Measurements from ENCODE around the gene CHST2. TPM values are rescaled to one million over a fixed set of nuclear protein-coding genes. Genes with fewer than 3 reads are reported as not detected.

Gene CHST2
- total and polyA plus RNA-seq, 2 donors (not counting 3 experiments of a cell fraction or from before 2014, with no cell fraction given) = 4.3 to 6.5 TPM

GRCh38 chr3:143152043-143152442 lies 32.5 kb downstream of the CHST2 start:
- no peak for FAIRE-seq
- intact Hi-C loops (cut with micrococcal nuclease) = no loop called here
- no peak overlapping the region for H3K27ac ChIP-seq (ENCODE audit: insufficient read depth, low read depth, low read length)

More at GRCh38 chr3:143152043-143152442, 32.5 kb downstream of the CHST2 start:
- CTCF ChIA-PET = no interaction called here
- DNase-seq (ENCODE audit: low read depth, low spot score) = no peak
- Histone ChIP-seq H3K4me2 (ENCODE audit: insufficient read depth, low read length) (no peak overlapping the region), H3K79me2 (ENCODE audit: control insufficient read depth, insufficient read depth, low read length) (no peaks in the 10 kb centered on the region), H3K4me1 (ENCODE audit: control insufficient read depth, extremely low read depth, insufficient read depth, low read length) (no peaks in the 10 kb centered on the region), H4K20me1 (replicated peaks; ENCODE audit: control insufficient read depth, extremely low read depth, insufficient read depth, low read length) (no peaks in the 10 kb centered on the region), H3K27me3 (ENCODE audit: control insufficient read depth in 2 of 2, insufficient read depth in 2 of 2, low read length in 2 of 2) (no peaks in the 10 kb centered on the region), H3K4me3 (replicated peaks in 1 of 3; ENCODE audit: insufficient read depth in 1 of 3, low read depth in 1 of 3, low read length in 3 of 3) (no peak overlapping the region), H3K36me3 (ENCODE audit: control insufficient read depth in 2 of 2, extremely low read depth in 1 of 2, insufficient read depth in 2 of 2, low read length in 2 of 2) (no peaks in the 10 kb centered on the region), H3K9me3 (replicated peaks; ENCODE audit: control insufficient read depth, insufficient read depth, low read length) (no peaks in the 10 kb centered on the region), H2AFZ (ENCODE audit: low read depth, low read length) (no peak overlapping the region), H3K9me1 (replicated peaks; ENCODE audit: control insufficient read depth, extremely low read depth, insufficient read depth, low read length) (no peaks in the 10 kb centered on the region), H3K9ac (replicated peaks; ENCODE audit: extremely low read depth, insufficient read depth, low read length) (no peak overlapping the region)
- BruUV-seq (replicated peaks) = no TSS peak
- POLR2A ChIA-PET = no interaction called here
- TF ChIP-seq MYC (IDR thresholded peaks at IDR 0.05; ENCODE audit: low read depth, low read length) = no peak
- no peak for TF ChIP-seq FOS (IDR thresholded peaks at IDR 0.05; ENCODE audit: borderline replicate concordance, insufficient read depth, low read length)
- no peak for TF ChIP-seq POLR2AphosphoS5 (IDR thresholded peaks at IDR 0.05; ENCODE audit: insufficient read depth, low read depth, low read length)
- TF ChIP-seq POLR2A (IDR thresholded peaks at IDR 0.05; ENCODE audit: low read depth, low read length) = no peak
- no peak for TF ChIP-seq CTCF (IDR thresholded peaks at IDR 0.05; ENCODE audit: extremely low read depth in 1 of 2, insufficient read depth in 1 of 2, low read depth in 1 of 2, low read length in 2 of 2)
- TF ChIP-seq MAX (IDR thresholded peaks at IDR 0.05; ENCODE audit: insufficient read depth, insufficient read length) = no peak
- TF ChIP-seq JUN (IDR thresholded peaks at IDR 0.05; ENCODE audit: borderline replicate concordance, insufficient read depth, insufficient read length, low read depth) = no peak
- no peak for TF ChIP-seq EZH2 (IDR thresholded peaks at IDR 0.05; ENCODE audit: borderline replicate concordance, low read depth, low read length, severe bottlenecking)
- no peak for TF ChIP-seq GATA2 (IDR thresholded peaks at IDR 0.05; ENCODE audit: insufficient read depth, insufficient read length, low read depth, low read length)
- dilution Hi-C loops (cut with MboI; ENCODE audit: extremely low pct_ligation_motif_present, low sequenced_read_pairs) = no loop called here

Data from endothelial cell of umbilical vein (primary cell).